Measurements from ENCODE around the gene C15orf61. TPM values are rescaled to one million over a fixed set of nuclear protein-coding genes. Genes with fewer than 3 reads are reported as not detected.

C15orf61 gene
- total and polyA plus RNA-seq, 2 donors (not counting 1 experiment from before 2014, with no cell fraction given), result 6.1 to 6.3 TPM

- Histone ChIP-seq H3K9me3 (ENCODE audit: control extremely low read depth in 1 of 3, control insufficient read depth in 2 of 3, insufficient read depth in 1 of 3, low read length in 2 of 3) (no peaks in the 10 kb centered on the region), H4K20me1 (ENCODE audit: control insufficient read depth, insufficient read depth, low read length, poor library complexity, severe bottlenecking) (peaks cover 6% of the 10 kb centered on the region), H3K79me2 (ENCODE audit: control insufficient read depth, insufficient read depth, low read length) (peaks cover 10% of the 10 kb centered on the region), H3K27me3 (replicated peaks in 1 of 4; ENCODE audit: control extremely low read depth in 1 of 4, control insufficient read depth in 3 of 4, insufficient read depth in 4 of 4, low read length in 3 of 4) (no peaks in the 10 kb centered on the region), H3K4me2 (replicated peaks; ENCODE audit: low read depth, low read length, poor library complexity, severe bottlenecking) (no peak overlapping the region), H3K27ac (ENCODE audit: low read length in 2 of 2) (no peak overlapping the region), H3K4me1 (ENCODE audit: control insufficient read depth in 2 of 2, insufficient read depth in 2 of 2, low read length in 2 of 2) (peaks cover 0 to 4% of the 10 kb centered on the region in 2 donors), H3K9ac (ENCODE audit: low read length) (no peak overlapping the region), H3K4me3 (ENCODE audit: control extremely low read depth in 1 of 5, extremely low read depth in 1 of 5, insufficient read depth in 1 of 5, low read depth in 2 of 5, low read length in 4 of 5) (no peak overlapping the region), H3K36me3 (replicated peaks in 1 of 2; ENCODE audit: control extremely low read depth in 1 of 2, control insufficient read depth in 1 of 2, extremely low read depth in 1 of 2, insufficient read depth in 2 of 2, low read length in 1 of 2) (peaks cover 3 to 12% of the 10 kb centered on the region in 2 experiments), H2AFZ (ENCODE audit: insufficient read depth, low read depth, low read length, poor library complexity, severe bottlenecking) (no peak overlapping the region)
- H3K4me1 Mint-ChIP-seq, result peaks cover 6% of the 10 kb centered on the region
- H3K27ac Mint-ChIP-seq, result no peak overlapping the region
- intact Hi-C loops (cut with micrococcal nuclease), result no loop called here
- ChIA-PET CTCF (no interaction called here), POLR2A (no interaction called here)
- H3K9me3 Mint-ChIP-seq (ENCODE audit: insufficient read depth), result no peaks in the 10 kb centered on the region
- no CpG with 5 or more reads among the region's 4 CpGs for WGBS (ENCODE audit: insufficient coverage)
- ATAC-seq (ENCODE audit: low read depth) (no peak), DNase-seq (no peak)
- no peak overlapping the region for H3K4me3 Mint-ChIP-seq
- no peaks in the 10 kb centered on the region for H3K27me3 Mint-ChIP-seq
- no peak for TF ChIP-seq EZH2 (IDR thresholded peaks at IDR 0.05; ENCODE audit: borderline replicate concordance, insufficient read depth, low read depth, low read length, poor library complexity, severe bottlenecking)
- TF ChIP-seq CTCF (IDR thresholded peaks at IDR 0.05), result no peak
These were observed 33.6 kb downstream of the C15orf61 start for GRCh38 chr15:67554580-67554979.

- Histone ChIP-seq H3K4me3 (ENCODE audit: control extremely low read depth in 1 of 5, extremely low read depth in 1 of 5, insufficient read depth in 1 of 5, low read depth in 2 of 5, low read length in 4 of 5) (no peak overlapping the region), H2AFZ (ENCODE audit: insufficient read depth, low read depth, low read length, poor library complexity, severe bottlenecking) (no peak overlapping the region), H3K4me2 (replicated peaks; ENCODE audit: low read depth, low read length, poor library complexity, severe bottlenecking) (no peak overlapping the region), H3K9me3 (ENCODE audit: control extremely low read depth in 1 of 3, control insufficient read depth in 2 of 3, insufficient read depth in 1 of 3, low read length in 2 of 3) (no peaks in the 10 kb centered on the region), H3K79me2 (ENCODE audit: control insufficient read depth, insufficient read depth, low read length) (peaks cover 10% of the 10 kb centered on the region), H3K27ac (ENCODE audit: low read length in 2 of 2) (no peak overlapping the region), H3K27me3 (replicated peaks in 1 of 4; ENCODE audit: control extremely low read depth in 1 of 4, control insufficient read depth in 3 of 4, insufficient read depth in 4 of 4, low read length in 3 of 4) (no peaks in the 10 kb centered on the region), H3K4me1 (ENCODE audit: control insufficient read depth in 2 of 2, insufficient read depth in 2 of 2, low read length in 2 of 2) (peaks cover 0 to 4% of the 10 kb centered on the region in 2 donors), H3K9ac (ENCODE audit: low read length) (no peak overlapping the region), H4K20me1 (ENCODE audit: control insufficient read depth, insufficient read depth, low read length, poor library complexity, severe bottlenecking) (peaks cover 6% of the 10 kb centered on the region), H3K36me3 (replicated peaks in 1 of 2; ENCODE audit: control extremely low read depth in 1 of 2, control insufficient read depth in 1 of 2, extremely low read depth in 1 of 2, insufficient read depth in 2 of 2, low read length in 1 of 2) (peaks cover 0 to 3% of the 10 kb centered on the region in 2 experiments)
- POLR2A ChIA-PET, result no interaction called here
- Mint-ChIP-seq H3K4me1 (peaks cover 11% of the 10 kb centered on the region), H3K27ac (no peak overlapping the region), H3K4me3 (no peak overlapping the region), H3K9me3 (ENCODE audit: insufficient read depth) (no peaks in the 10 kb centered on the region), H3K27me3 (no peaks in the 10 kb centered on the region)
- DNase-seq, result no peak
- intact Hi-C loops (cut with micrococcal nuclease), result no loop called here
- CTCF ChIA-PET, result interaction anchor here (0.6 kb wide), 1 partner anchor 704 kb away, joined by 4 read pairs; no protein-coding TSS in a partner anchor
- no peak for ATAC-seq (ENCODE audit: low read depth)
- no peak for TF ChIP-seq EZH2 (IDR thresholded peaks at IDR 0.05; ENCODE audit: borderline replicate concordance, insufficient read depth, low read depth, low read length, poor library complexity, severe bottlenecking)
- TF ChIP-seq CTCF (IDR thresholded peaks at IDR 0.05), result no peak
- WGBS (ENCODE audit: insufficient coverage), result no CpG with 5 or more reads among the region's 3 CpGs
These were observed 36.1 kb downstream of the C15orf61 start for GRCh38 chr15:67556976-67557570.

Data from B cell (primary cell).